Measurements from ENCODE around the gene CLEC2L. TPM values are rescaled to one million over a fixed set of nuclear protein-coding genes. Genes with fewer than 3 reads are reported as not detected.

The CLEC2L gene
- polyA plus RNA-seq, 1 donor from 2014 or later, result 4.5 TPM

DNA sequence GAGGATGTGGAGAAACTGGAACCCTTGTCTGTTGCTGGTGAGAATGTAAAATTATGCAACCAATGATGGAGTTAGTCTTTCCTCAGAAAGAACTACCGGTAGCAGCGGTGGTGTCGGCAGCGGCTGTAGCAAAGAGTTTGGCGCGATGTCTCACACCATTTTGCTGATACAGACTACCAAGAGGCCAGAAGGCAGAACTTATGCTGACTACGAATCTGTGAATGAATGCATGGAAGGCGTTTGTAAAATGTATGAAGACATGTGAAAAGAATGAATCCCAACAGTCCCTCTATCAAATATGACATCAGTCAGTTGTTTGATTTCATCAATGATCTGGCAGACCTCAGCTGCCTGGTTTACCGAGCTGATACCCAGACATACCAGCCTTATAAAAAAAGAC lies 10.6 kb downstream of the CLEC2L start (continued):
- TF ChIP-seq EZH2 (IDR thresholded peaks at IDR 0.05; ENCODE audit: borderline replicate concordance, insufficient read depth, low read length, poor library complexity, severe bottlenecking) (no peak), TAF1 (IDR thresholded peaks at IDR 0.05; ENCODE audit: low read depth) (no peak)

DNA sequence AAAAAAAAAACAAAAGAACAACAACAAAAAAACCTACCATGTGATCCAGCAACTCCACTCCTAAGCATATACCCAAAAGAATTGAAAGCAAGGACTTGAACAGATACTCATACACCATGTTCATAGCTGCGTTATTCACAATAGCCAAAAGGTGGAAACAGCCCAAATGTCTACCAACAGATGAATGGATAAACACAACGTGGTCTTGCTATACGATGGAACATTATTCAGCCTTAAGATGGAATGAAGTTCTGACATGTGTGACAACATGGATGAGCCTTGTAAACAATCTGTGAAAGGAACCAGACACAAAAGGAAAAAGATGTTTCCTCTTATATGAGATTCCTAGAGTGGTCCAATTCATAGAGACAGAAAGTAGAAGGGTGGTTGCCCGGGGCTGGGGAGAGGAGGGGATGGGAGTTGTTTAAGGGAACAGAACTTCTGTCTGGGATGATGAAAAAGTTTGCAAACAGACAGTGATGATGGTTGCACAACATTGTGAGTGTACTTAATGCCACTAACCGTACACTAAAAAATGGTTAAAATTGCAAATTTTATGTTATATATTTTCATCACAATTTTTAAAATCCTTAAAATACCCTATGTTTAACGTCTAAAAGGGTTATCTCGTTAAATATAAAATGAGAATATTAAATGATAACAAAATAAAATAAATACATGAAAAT lies 11.6 kb downstream of the CLEC2L start:
- Histone ChIP-seq H2AFZ (ENCODE audit: low read depth, low read length) (no peak overlapping the region), H3K27me3 (ENCODE audit: insufficient read depth, low read depth, low read length) (no peaks in the 10 kb centered on the region), H4K20me1 (ENCODE audit: insufficient read depth) (no peaks in the 10 kb centered on the region), H3K9me2 (ENCODE audit: insufficient read depth, low read length) (no peaks in the 10 kb centered on the region), H3K9ac (ENCODE audit: low read length) (no peak overlapping the region), H3K9me3 (ENCODE audit: low read length) (no peaks in the 10 kb centered on the region), H3F3A (ENCODE audit: insufficient read depth, low read length, poor library complexity, severe bottlenecking) (no peaks in the 10 kb centered on the region), H3K4me3 (ENCODE audit: low read length) (no peak overlapping the region), H3K36me3 (ENCODE audit: insufficient read depth, low read length) (no peaks in the 10 kb centered on the region), H3K4me2 (ENCODE audit: low read length) (no peak overlapping the region), H3K27ac (ENCODE audit: low read length) (no peak overlapping the region), H3K79me2 (replicated peaks; ENCODE audit: insufficient read depth, low read length) (no peaks in the 10 kb centered on the region)
- TF ChIP-seq RAD21 (conservative IDR thresholded peaks at IDR 0.05) (no peak), EZH2 (IDR thresholded peaks at IDR 0.05; ENCODE audit: borderline replicate concordance, insufficient read depth, low read length, poor library complexity, severe bottlenecking) (no peak), TAF1 (IDR thresholded peaks at IDR 0.05; ENCODE audit: low read depth) (no peak), MXI1 (conservative IDR thresholded peaks at IDR 0.05; ENCODE audit: poor library complexity, severe bottlenecking) (no peak), POLR2AphosphoS5 (IDR thresholded peaks at IDR 0.05) (no peak)
- TF ChIP-seq, protein P1, sequence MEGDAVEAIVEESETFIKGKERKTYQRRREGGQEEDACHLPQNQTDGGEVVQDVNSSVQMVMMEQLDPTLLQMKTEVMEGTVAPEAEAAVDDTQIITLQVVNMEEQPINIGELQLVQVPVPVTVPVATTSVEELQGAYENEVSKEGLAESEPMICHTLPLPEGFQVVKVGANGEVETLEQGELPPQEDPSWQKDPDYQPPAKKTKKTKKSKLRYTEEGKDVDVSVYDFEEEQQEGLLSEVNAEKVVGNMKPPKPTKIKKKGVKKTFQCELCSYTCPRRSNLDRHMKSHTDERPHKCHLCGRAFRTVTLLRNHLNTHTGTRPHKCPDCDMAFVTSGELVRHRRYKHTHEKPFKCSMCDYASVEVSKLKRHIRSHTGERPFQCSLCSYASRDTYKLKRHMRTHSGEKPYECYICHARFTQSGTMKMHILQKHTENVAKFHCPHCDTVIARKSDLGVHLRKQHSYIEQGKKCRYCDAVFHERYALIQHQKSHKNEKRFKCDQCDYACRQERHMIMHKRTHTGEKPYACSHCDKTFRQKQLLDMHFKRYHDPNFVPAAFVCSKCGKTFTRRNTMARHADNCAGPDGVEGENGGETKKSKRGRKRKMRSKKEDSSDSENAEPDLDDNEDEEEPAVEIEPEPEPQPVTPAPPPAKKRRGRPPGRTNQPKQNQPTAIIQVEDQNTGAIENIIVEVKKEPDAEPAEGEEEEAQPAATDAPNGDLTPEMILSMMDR (IDR thresholded peaks at IDR 0.05; ENCODE audit: poor library complexity, severe bottlenecking), result no peak

DNA sequence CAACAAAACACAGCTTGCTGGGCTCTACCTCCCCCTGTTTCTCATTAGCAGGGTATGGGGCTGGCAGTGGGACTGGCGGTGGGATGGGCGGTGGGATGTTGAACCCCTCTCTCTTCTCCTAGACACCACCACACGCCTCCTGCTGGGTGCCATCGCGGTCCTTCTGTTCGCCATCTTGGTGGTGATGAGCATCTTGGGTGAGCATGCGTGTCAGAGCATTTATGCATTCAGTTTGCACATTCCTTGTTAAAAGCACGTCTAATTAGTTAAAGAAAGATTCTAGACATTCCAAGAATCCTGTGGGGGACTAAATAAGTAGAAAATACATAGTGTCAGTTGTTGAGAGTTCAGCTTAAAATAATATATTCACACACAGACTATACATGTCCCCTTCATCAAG lies 12.7 kb downstream of the CLEC2L start:
- H3K9me2 ChIP-seq (ENCODE audit: insufficient read depth, low read length), result no peaks in the 10 kb centered on the region
- no peak for TF ChIP-seq MXI1 (conservative IDR thresholded peaks at IDR 0.05; ENCODE audit: poor library complexity, severe bottlenecking)
- TF ChIP-seq RAD21 (conservative IDR thresholded peaks at IDR 0.05), result no peak
- TF ChIP-seq, protein P2, sequence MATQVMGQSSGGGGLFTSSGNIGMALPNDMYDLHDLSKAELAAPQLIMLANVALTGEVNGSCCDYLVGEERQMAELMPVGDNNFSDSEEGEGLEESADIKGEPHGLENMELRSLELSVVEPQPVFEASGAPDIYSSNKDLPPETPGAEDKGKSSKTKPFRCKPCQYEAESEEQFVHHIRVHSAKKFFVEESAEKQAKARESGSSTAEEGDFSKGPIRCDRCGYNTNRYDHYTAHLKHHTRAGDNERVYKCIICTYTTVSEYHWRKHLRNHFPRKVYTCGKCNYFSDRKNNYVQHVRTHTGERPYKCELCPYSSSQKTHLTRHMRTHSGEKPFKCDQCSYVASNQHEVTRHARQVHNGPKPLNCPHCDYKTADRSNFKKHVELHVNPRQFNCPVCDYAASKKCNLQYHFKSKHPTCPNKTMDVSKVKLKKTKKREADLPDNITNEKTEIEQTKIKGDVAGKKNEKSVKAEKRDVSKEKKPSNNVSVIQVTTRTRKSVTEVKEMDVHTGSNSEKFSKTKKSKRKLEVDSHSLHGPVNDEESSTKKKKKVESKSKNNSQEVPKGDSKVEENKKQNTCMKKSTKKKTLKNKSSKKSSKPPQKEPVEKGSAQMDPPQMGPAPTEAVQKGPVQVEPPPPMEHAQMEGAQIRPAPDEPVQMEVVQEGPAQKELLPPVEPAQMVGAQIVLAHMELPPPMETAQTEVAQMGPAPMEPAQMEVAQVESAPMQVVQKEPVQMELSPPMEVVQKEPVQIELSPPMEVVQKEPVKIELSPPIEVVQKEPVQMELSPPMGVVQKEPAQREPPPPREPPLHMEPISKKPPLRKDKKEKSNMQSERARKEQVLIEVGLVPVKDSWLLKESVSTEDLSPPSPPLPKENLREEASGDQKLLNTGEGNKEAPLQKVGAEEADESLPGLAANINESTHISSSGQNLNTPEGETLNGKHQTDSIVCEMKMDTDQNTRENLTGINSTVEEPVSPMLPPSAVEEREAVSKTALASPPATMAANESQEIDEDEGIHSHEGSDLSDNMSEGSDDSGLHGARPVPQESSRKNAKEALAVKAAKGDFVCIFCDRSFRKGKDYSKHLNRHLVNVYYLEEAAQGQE (IDR thresholded peaks at IDR 0.05; ENCODE audit: borderline replicate concordance), result no peak
- no peak for TF ChIP-seq EP300 (conservative IDR thresholded peaks at IDR 0.05; ENCODE audit: poor library complexity, severe bottlenecking)
- no peaks in the 10 kb centered on the region for H3K27me3 ChIP-seq (ENCODE audit: insufficient read depth, low read depth, low read length)
- H3K9me3 ChIP-seq (ENCODE audit: low read length), result no peaks in the 10 kb centered on the region
- no peak overlapping the region for H3K4me2 ChIP-seq (ENCODE audit: low read length)
- H3K9ac ChIP-seq (ENCODE audit: low read length), result no peak overlapping the region
- H3K4me3 ChIP-seq (ENCODE audit: low read length), result no peak overlapping the region
- no peaks in the 10 kb centered on the region for H3K36me3 ChIP-seq (ENCODE audit: insufficient read depth, low read length)
- no peaks in the 10 kb centered on the region for H4K20me1 ChIP-seq (ENCODE audit: insufficient read depth)
- H3K79me2 ChIP-seq (replicated peaks; ENCODE audit: insufficient read depth, low read length), result no peaks in the 10 kb centered on the region
- H2AFZ ChIP-seq (ENCODE audit: low read depth, low read length), result no peak overlapping the region
- no peaks in the 10 kb centered on the region for H3F3A ChIP-seq (ENCODE audit: insufficient read depth, low read length, poor library complexity, severe bottlenecking)
- no peak overlapping the region for H3K27ac ChIP-seq (ENCODE audit: low read length)

Measured in neural cell (in vitro differentiated cells).